Measurements from ENCODE around the gene ELAPOR2.

DNA sequence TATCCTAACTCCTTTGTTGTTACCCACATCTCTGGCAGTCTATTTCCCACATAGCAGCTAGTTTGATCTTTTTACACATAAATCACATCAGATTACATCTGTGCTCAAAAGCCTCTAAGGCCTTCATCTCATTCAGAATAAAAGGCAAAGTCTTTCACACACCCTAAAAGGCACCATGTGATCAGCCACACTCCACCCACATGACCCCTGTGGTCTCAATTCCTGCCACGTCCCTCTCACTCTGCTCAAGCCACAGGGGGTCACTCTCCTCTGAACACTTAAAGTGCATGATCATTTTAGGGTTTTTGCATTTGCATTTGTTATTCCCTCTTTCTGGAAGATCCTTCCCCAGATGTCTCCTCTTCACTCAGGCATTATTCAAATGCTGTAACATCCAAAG lies 30.8 kb downstream of the ELAPOR2 start:
- TF ChIP-seq, protein P1, sequence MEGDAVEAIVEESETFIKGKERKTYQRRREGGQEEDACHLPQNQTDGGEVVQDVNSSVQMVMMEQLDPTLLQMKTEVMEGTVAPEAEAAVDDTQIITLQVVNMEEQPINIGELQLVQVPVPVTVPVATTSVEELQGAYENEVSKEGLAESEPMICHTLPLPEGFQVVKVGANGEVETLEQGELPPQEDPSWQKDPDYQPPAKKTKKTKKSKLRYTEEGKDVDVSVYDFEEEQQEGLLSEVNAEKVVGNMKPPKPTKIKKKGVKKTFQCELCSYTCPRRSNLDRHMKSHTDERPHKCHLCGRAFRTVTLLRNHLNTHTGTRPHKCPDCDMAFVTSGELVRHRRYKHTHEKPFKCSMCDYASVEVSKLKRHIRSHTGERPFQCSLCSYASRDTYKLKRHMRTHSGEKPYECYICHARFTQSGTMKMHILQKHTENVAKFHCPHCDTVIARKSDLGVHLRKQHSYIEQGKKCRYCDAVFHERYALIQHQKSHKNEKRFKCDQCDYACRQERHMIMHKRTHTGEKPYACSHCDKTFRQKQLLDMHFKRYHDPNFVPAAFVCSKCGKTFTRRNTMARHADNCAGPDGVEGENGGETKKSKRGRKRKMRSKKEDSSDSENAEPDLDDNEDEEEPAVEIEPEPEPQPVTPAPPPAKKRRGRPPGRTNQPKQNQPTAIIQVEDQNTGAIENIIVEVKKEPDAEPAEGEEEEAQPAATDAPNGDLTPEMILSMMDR (IDR thresholded peaks at IDR 0.05; ENCODE audit: low read length): no peak
- TF ChIP-seq EZH2phosphoT487 (IDR thresholded peaks at IDR 0.05; ENCODE audit: low read length): no peak
